Endothelial cell of umbilical vein (primary cell): Measurements from ENCODE around the gene LRRC32. TPM values are rescaled to one million over a fixed set of nuclear protein-coding genes. Genes with fewer than 3 reads are reported as not detected.

ENCODE experiments used
- BruUV-seq: library from RNA; stranded (reverse); fragments of 400-500 nt; replicated peaks from 2 replicates; lab custom pipeline; 2021; lab: Mats Ljungman, UMichigan
- CTCF ChIA-PET: fragments of 300-600, 350-600 bp; sonication (Branson Sonifier 250); formaldehyde crosslinking; loops from one replicate; lab custom pipeline; 2021; ENCODE audit warnings: antibody characterized with exemption, inconsistent platforms; lab: Charles Lee
- POLR2A ChIA-PET: fragments of 300-600, 350-600 bp; sonication (Branson Sonifier 250); formaldehyde crosslinking; loops from one replicate; lab custom pipeline; 2021; ENCODE audit warnings: antibody characterized with exemption, inconsistent platforms; lab: Charles Lee
- DNase-seq: peaks from one replicate; pipeline ENCODE4 v3.0.0-alpha.2; 2011; ENCODE audit warnings: low read depth, low spot score
- FAIRE-seq: peaks from 2 replicates; lab custom pipeline; 2011; peaks lifted over from hg19 to GRCh38; lab: Jason Lieb, UNC
- H2AFZ ChIP-seq: 2 replicates; pipeline ENCODE4 v1.6.0; 2012; ENCODE audit warnings: low read depth, low read length, control low read depth, inconsistent platforms
- H3K27ac ChIP-seq: 2 replicates; pipeline ENCODE4 v1.5.1; 2011; ENCODE audit warnings: low read depth, mild to moderate bottlenecking, control low read depth, low read length, moderate library complexity; ENCODE audit not compliant: insufficient read depth
- H3K27me3 ChIP-seq, 2 experiments: 2 replicates each; pipeline versions ENCODE4 v1.6.0 to v1.6.1; 2011; ENCODE audit warnings: low read length in 2 of 2, mixed read lengths in 1 of 2; ENCODE audit not compliant: control insufficient read depth in 2 of 2, insufficient read depth in 2 of 2
- H3K36me3 ChIP-seq, 2 experiments: 2 replicates in 1 of 2; 3 replicates in 1 of 2; pipeline ENCODE4 v1.5.1; 2011; ENCODE audit warnings: low read length in 2 of 2, mild to moderate bottlenecking in 1 of 2, moderate library complexity in 1 of 2; ENCODE audit not compliant: control insufficient read depth in 2 of 2, insufficient read depth in 2 of 2; ENCODE audit errors: extremely low read depth in 1 of 2
- H3K4me1 ChIP-seq: 3 replicates; pipeline ENCODE4 v1.5.1; 2011; ENCODE audit warnings: mild to moderate bottlenecking, low read length; ENCODE audit not compliant: control insufficient read depth, insufficient read depth; ENCODE audit errors: extremely low read depth
- H3K4me2 ChIP-seq: 2 replicates; pipeline ENCODE4 v1.6.1; 2011; ENCODE audit warnings: low read length, control low read depth, mixed read lengths; ENCODE audit not compliant: insufficient read depth
- H3K4me3 ChIP-seq, 3 experiments: fragments of 200-600 bp in 1 of 3; sonication (generic), shearing (Covaris generic) in 1 of 3; replicated peaks in 1 of 3; 2 replicates each; pipeline ENCODE4 v1.5.1; 2011 to 2016; ENCODE audit warnings: control low read depth in 3 of 3, low read length in 3 of 3, mild to moderate bottlenecking in 2 of 3, inconsistent platforms in 1 of 3, low read depth in 1 of 3, moderate library complexity in 1 of 3; ENCODE audit not compliant: insufficient read depth in 1 of 3
- H3K79me2 ChIP-seq: 2 replicates; pipeline ENCODE4 v1.6.0; 2012; ENCODE audit warnings: low read length, inconsistent platforms; ENCODE audit not compliant: control insufficient read depth, insufficient read depth
- H3K9ac ChIP-seq: replicated peaks from 2 replicates; pipeline ENCODE3; 2011; ENCODE audit warnings: low read length, control low read depth; ENCODE audit not compliant: insufficient read depth; ENCODE audit errors: extremely low read depth
- H3K9me1 ChIP-seq: replicated peaks from 3 replicates; pipeline ENCODE4 v1.6.0; 2011; ENCODE audit warnings: mild to moderate bottlenecking, low read length; ENCODE audit not compliant: control insufficient read depth, insufficient read depth; ENCODE audit errors: extremely low read depth
- H3K9me3 ChIP-seq: replicated peaks from 2 replicates; pipeline ENCODE4 v1.5.1; 2012; ENCODE audit warnings: low read length, inconsistent platforms; ENCODE audit not compliant: control insufficient read depth, insufficient read depth
- H4K20me1 ChIP-seq: replicated peaks from 2 replicates; pipeline ENCODE3; 2011; ENCODE audit warnings: mild to moderate bottlenecking, low read length; ENCODE audit not compliant: control insufficient read depth, insufficient read depth; ENCODE audit errors: extremely low read depth
- EZH2 ChIP-seq: IDR thresholded peaks from 2 replicates; pipeline ENCODE4 v1.6.1; 2012; ENCODE audit warnings: borderline replicate concordance, low read depth, mild to moderate bottlenecking, moderate library complexity, low read length, inconsistent platforms; ENCODE audit not compliant: severe bottlenecking
- FOS ChIP-seq: IDR thresholded peaks from 2 replicates; pipeline ENCODE4 v1.6.1; 2011; ENCODE audit warnings: mild to moderate bottlenecking, low read length, moderate library complexity, borderline replicate concordance; ENCODE audit not compliant: insufficient read depth
- GATA2 ChIP-seq: IDR thresholded peaks from 2 replicates; pipeline ENCODE4 v1.7.0; 2011; ENCODE audit warnings: low read depth, mild to moderate bottlenecking, moderate library complexity, mixed read lengths, low read length; ENCODE audit not compliant: insufficient read length, insufficient read depth
- JUN ChIP-seq: IDR thresholded peaks from 2 replicates; pipeline ENCODE4 v1.6.1; 2011; ENCODE audit warnings: borderline replicate concordance, low read depth; ENCODE audit not compliant: insufficient read length, insufficient read depth
- MAX ChIP-seq: IDR thresholded peaks from 2 replicates; pipeline ENCODE4 v1.6.1; 2011; ENCODE audit not compliant: insufficient read depth, insufficient read length
- MYC ChIP-seq: IDR thresholded peaks from one replicate; pipeline ENCODE4 v1.6.1; 2011; ENCODE audit warnings: mild to moderate bottlenecking, low read depth, low read length
- POLR2A ChIP-seq: IDR thresholded peaks from 2 replicates; pipeline ENCODE4 v1.6.1; 2012; ENCODE audit warnings: low read depth, mild to moderate bottlenecking, control low read depth, low read length
- POLR2AphosphoS5 ChIP-seq: IDR thresholded peaks from 2 replicates; pipeline ENCODE4 v1.6.1; 2012; ENCODE audit warnings: low read depth, mild to moderate bottlenecking, control low read depth, low read length, moderate library complexity; ENCODE audit not compliant: insufficient read depth
- dilution Hi-C: fragments of 300-500 bp; cut with MboI; formaldehyde crosslinking; loops from one replicate; pipeline ENCODE4 v1.15.0; 2019; ENCODE audit warnings: low sequenced_read_pairs; ENCODE audit not compliant: extremely low pct_ligation_motif_present
- intact Hi-C: fragments of 100-400 bp; cut with micrococcal nuclease; formaldehyde crosslinking; loops from one replicate; pipeline ENCODE4 v1.10.0; 2022
- polyA plus RNA-seq, 4 experiments: library from polyadenylated mRNA; depleted of rRNA in 3 of 4; stranded (reverse) in 3 of 4; unstranded in 1 of 4; fragments of >200 nt; gene quantifications; 2 replicates each; pipeline versions ENCODE4 v1.2.1 to v1.2.3, GENCODE V29; 2011 to 2012; ENCODE audit warnings: missing spikeins in 1 of 4
- total RNA-seq: library from RNA; stranded (reverse); gene quantifications from 2 replicates; pipeline ENCODE4 v1.2.3, GENCODE V29; 2021
- TF ChIP-seq, protein P1 (sequence below), 2 donors: IDR thresholded peaks; 1 replicate in 1 of 2; 2 replicates in 1 of 2; pipeline ENCODE4 v1.5.1; 2011; ENCODE audit warnings: low read length in 2 of 2, mild to moderate bottlenecking in 2 of 2, moderate library complexity in 2 of 2, control low read depth in 1 of 2, inconsistent platforms in 1 of 2, low read depth in 1 of 2; ENCODE audit not compliant: insufficient read depth in 1 of 2; ENCODE audit errors: extremely low read depth in 1 of 2

LRRC32 gene
- total and polyA plus RNA-seq, 2 donors (not counting 3 experiments of a cell fraction or from before 2014, with no cell fraction given), result 77.2 to 117 TPM

DNA sequence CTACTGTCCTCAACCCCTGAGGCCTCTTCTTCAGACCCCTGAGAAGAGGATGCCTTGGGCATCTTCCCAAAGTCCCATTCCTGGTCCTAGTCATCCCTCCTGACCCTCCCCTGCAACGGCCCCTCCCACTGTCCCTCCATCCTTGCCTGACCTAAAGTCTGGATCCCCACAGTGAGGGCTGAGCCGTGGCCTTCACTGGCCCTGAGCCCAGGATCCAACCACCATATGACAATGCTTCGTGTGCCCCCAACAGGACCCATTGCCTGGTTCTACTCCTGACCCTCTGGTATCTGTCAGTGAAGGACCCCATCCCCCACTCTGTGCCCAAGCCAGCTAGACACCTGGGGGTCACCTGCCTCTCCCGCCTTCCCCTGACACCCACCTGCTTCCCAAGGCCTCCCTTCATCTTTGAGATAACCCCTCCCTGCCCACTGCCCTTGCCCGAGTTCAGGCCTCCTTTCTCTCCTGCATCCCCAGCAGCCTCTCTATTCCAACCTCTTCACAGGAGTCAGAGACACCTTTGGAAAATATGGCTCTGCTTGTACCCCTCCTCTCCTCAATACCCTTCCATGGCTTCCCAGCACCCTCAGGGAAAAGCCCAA is 48.0 kb downstream of the LRRC32 start:
- BruUV-seq, result no TSS peak
- FAIRE-seq, result no peak

More for the DNA sequence above, 48.0 kb downstream of the LRRC32 start:
- H3K4me1 ChIP-seq, result peaks cover 10% of the 10 kb centered on the region
- H2AFZ ChIP-seq, result no peak overlapping the region
- H3K27me3 ChIP-seq, result no peaks in the 10 kb centered on the region
- no peak overlapping the region for H3K4me2 ChIP-seq
- H3K9me3 ChIP-seq, result no peaks in the 10 kb centered on the region
- no peak overlapping the region for H3K9ac ChIP-seq
- no peaks in the 10 kb centered on the region for H3K79me2 ChIP-seq
- H3K27ac ChIP-seq, result no peak overlapping the region
- ChIA-PET CTCF (no interaction called here), POLR2A (no interaction called here)
- dilution Hi-C loops (no loop called here), intact Hi-C loops (no loop called here)
- H3K9me1 ChIP-seq, result no peaks in the 10 kb centered on the region
- no peaks in the 10 kb centered on the region for H4K20me1 ChIP-seq
- DNase-seq, result no peak
- TF ChIP-seq EZH2 (no peak), JUN (no peak), FOS (no peak), MYC (no peak), GATA2 (no peak), POLR2AphosphoS5 (no peak), MAX (no peak), POLR2A (no peak)
- TF ChIP-seq, protein P1, sequence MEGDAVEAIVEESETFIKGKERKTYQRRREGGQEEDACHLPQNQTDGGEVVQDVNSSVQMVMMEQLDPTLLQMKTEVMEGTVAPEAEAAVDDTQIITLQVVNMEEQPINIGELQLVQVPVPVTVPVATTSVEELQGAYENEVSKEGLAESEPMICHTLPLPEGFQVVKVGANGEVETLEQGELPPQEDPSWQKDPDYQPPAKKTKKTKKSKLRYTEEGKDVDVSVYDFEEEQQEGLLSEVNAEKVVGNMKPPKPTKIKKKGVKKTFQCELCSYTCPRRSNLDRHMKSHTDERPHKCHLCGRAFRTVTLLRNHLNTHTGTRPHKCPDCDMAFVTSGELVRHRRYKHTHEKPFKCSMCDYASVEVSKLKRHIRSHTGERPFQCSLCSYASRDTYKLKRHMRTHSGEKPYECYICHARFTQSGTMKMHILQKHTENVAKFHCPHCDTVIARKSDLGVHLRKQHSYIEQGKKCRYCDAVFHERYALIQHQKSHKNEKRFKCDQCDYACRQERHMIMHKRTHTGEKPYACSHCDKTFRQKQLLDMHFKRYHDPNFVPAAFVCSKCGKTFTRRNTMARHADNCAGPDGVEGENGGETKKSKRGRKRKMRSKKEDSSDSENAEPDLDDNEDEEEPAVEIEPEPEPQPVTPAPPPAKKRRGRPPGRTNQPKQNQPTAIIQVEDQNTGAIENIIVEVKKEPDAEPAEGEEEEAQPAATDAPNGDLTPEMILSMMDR (IDR thresholded peaks at IDR 0.05; ENCODE audit: extremely low read depth in 1 of 2, insufficient read depth in 1 of 2, low read depth in 1 of 2, low read length in 2 of 2), result no peak
- no peak overlapping the region for H3K4me3 ChIP-seq
- H3K36me3 ChIP-seq, result no peaks in the 10 kb centered on the region
